GM19463 (cell line): ENCODE results near the gene TOX4.

Source experiments
- ATAC-seq: cut with Tn5 transposase; IDR thresholded peaks from one replicate; pipeline ENCODE4 v1.9.1; 2021; ENCODE audit warnings: mild to moderate bottlenecking, moderate library complexity; ENCODE audit not compliant: unreplicated experiment

TOX4 gene

DNA sequence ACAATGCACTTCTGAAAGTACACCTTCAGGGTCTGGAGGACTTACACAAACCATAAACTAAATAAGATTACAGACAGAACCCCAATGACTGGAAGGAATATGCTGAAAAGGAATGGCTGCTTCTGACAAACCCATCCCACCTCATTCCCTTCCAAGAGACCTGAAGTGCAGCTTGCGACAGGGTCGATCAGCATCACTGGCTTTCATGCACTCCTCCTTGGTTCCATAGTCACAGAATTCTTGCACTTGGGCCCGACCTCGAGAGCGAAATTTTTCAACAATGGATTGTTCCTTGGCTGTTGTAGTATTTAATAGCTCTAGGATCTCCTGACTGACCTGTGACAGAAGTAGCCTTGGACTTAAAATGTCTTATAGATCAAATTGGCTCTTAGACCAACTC is 24.6 kb downstream of the TOX4 start:
- ATAC-seq = no peak

DNA sequence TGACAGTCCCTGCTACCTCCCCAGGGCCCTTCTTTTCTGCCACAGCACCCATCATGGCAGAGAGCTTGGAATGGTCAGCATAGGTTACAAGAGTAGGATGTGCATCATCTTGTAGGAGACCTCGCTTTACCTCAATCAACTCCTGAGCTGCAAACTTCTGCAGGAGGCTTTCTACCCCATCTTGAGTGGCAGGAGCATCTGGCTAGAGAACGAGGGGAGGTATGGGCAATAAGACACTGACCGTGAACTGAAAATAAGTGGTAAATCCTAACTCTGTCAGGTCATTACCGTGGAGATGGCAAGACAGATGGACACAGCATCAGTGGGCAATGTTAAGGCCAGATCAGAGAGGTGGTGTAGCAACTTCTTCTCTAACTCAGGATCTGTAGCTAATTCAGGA is 26.4 kb downstream of the TOX4 start:
- ATAC-seq = no peak

- peak; percentile 93 for ATAC-seq
These were observed 28.1 kb downstream of the TOX4 start for GRCh38 chr14:21505012-21505553.

DNA sequence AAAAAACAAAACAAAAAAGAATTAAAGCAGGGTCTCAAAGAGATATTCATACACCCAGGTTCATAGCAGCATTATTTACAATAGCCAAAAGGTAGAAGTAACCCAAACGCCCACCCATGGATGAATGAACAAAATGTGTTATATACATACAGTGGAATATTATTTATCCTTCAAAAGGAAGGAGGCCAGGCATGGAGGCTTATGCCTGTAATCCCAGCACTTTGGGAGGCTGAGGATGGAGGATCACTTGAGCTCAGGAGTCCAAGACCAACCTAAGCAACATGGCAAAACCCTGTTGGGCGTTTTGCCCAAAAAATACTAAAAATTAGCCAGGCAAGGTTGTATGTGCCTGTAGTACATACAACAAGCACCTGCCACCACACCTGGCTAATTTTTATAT is 29.6 kb downstream of the TOX4 start:
- no peak for ATAC-seq

DNA sequence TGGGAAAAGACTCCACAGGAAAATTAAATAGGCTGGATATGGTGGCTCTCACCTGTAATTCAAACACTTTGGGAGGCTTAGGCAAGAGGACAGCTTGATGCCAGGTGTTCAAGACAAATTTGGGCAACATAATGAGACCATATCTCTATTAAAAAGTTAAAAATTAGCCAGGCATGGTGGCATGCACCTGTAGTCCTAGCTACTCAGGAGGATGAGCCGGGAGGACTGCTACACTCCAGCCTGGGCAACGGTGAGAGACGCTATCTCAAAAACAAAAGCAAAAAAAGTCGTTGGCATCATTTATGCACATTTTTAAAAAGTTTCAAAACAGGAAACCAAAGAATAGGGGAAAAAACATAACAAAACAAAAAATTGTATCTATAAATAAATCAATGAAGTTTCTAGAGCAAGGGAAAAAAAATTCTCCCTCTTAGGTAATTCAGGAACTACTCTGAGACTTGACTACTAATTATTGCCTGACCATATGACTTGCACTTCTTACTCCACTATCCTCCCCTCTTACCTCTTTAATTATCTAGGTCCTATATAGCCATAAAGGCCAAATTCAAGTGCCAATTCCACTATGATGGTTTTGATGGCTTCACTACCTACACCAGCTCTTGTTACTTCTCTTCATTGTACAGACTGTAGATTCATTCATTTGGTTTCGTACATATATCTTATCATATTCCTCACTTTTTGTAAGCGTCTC is 32.6 kb downstream of the TOX4 start:
- ATAC-seq = no peak

DNA sequence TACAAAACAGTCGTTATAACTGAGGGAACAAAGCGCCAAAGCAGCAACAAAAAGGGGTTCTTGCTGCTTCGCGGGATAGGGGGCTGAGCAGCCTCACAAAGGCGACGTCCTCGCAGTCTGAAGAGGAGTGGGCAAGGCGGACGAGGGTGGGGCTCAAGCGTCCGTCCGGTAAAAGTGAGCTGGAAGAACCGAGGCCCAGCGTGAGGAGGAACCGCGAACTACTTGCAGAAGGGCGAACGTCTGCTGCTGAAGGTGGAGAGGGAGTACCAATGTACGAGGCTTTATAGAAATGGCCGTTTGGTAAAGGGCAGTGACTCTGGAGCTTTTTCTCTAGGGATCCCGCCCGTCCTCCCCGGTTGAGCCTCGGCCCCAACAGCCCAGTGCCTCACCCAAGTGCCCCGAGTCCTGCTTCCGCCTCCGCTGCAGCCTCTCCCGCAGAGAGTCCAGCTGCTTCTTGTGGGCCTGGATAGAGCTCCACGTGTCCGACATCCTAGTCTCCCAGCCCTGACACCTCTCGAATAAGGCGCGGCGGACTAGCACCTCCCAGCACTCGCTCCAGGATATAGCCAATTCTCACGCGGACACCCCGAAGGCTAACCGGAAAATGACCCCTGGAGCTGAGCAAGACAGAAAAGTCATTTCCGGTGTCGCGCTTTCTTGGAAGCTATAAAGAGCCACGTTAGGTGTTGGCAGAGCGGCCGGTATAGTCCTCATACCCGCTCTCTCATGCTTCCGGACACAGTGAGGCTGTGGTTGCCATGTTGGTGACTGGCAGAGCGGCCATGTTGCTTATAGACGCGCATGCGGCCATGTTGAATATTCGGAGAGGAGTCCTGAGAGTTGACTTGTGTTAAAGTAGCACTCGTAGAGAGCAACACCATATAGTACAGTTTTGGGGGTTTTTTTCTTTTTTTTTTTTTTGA is 34.0 kb downstream of the TOX4 start, which contains the start of gene METTL3:
Gene METTL3 (minus strand): TSS at position 606 of the 923 bp plus-strand sequence. CDS start 117 bp downstream, at position 489.
- ATAC-seq = peak; percentile 97

GRCh38 chr14:21514341-21514740 is 37.3 kb downstream of the TOX4 start:
- no peak for ATAC-seq

DNA sequence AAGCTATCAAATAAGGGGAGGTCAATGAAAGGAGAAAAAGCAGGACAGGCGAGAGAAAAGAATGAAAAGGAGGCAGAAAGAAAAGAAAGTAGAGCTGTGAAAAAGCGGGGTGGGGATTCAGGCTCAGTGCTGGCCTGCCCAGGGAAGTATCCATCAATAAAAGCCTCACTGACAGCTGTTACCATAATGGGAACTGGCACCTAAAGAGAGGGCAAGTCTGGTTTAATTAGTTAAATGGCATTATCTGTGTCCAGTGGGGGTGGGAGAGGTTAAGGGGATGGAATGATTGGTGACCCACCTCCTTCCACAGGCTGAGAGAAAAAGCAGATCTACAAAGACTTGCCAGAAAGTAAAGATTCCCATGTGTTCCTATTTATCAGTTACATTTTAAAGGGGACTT is 41.7 kb downstream of the TOX4 start:
- no peak for ATAC-seq

- no peak for ATAC-seq
These were observed 43.8 kb downstream of the TOX4 start for GRCh38 chr14:21520767-21521166.

DNA sequence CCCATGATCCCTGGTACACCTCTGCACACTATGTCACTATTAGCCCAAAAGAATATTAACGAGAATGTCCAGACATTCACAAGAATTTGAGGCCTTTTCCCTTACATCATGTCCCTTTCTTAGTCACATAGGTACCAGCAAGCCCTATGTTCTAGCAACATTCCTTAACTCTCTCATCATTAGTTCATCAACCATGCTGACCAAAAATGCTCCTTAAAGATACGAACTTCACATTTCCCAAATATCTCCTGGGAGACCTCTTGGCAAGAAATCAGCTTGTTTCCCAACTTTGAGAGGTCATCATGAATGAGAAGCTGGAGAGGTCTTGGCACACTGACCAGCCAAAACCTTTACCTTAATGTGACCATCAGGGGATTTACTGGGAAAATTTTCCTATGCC is 44.5 kb downstream of the TOX4 start:
- no peak for ATAC-seq

DNA sequence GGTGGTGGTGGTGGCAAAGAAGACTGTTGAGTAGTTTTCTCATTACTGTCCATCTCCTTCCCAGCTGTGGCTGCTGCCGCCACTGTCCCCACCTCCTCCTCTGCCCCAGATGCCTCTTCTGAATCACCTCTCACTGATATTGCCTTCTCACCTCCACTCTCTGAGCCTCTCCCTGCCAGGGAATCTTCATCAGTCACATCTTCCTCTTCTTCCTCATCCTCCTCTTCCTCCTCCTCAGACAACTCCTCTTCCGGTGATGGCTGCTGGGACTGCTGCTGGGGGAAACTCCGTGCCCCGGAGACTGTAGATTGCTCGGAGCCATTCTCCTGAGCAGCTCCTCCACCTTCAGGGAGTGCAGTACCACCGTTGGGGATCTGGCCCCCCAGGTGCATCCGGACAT is 46.2 kb downstream of the TOX4 start:
- ATAC-seq = no peak

GRCh38 chr14:21524575-21525490 is 47.8 kb downstream of the TOX4 start:
- ATAC-seq = no peak

DNA sequence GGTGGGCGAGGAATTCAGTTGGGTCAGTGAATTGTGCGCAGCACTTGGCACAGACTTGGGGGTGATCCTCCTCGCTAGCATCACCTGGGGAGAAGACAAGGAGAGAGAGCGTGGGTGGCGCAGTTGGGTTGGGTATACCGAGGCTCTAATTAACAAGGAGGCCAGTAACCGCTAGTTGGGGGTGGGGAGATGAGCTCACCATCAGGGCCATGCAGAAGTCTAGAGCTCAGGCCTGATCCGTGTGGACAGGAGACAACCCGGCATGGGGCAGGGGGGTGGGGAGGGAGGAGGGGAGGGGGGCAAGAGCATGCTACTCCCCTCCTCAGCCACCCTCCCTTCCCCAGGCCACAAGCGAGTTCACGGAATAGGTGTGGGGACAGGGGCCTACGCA is 48.6 kb downstream of the TOX4 start:
- ATAC-seq = no peak

DNA sequence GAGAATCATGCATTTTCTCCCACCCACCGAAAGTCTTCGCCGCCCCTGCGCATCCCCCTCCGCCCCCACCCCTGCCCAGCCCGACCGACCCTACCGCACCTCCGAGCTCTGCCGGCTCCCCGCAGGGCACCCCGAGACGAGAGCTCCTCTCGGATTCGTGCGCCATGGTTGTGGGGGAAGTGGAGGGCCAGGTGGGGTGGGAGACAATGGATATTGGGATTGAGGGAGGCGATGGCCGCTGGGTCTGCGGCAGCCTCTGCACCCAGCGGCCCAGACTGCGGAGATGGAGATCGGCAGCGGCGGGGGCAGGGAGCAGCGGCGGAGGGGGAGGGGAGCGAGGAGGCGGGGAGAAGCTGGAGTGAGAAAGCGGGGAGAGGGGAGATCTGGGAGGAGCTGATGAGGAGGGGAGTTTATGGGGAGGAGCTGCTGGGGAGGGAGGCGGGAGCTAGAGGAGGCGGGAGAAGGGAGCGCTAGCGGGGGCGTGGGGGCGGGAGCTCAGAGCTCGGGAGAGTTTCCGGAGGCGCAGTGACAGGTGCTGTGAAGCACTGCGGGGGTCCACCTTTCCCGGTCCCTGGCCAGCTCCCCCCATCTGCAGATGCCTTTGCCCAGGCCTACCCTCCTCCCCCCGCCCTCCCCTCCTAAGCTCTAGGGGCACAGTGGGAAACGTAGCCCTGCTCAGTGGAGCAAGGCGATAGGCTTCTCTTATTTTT is 49.1 kb downstream of the TOX4 start, which contains the start of gene SALL2:
Gene SALL2 (minus strand): TSS at position 385 of the 710 bp plus-strand sequence. CDS start 219 bp downstream, at position 166.
- peak; percentile 79 for ATAC-seq

DNA sequence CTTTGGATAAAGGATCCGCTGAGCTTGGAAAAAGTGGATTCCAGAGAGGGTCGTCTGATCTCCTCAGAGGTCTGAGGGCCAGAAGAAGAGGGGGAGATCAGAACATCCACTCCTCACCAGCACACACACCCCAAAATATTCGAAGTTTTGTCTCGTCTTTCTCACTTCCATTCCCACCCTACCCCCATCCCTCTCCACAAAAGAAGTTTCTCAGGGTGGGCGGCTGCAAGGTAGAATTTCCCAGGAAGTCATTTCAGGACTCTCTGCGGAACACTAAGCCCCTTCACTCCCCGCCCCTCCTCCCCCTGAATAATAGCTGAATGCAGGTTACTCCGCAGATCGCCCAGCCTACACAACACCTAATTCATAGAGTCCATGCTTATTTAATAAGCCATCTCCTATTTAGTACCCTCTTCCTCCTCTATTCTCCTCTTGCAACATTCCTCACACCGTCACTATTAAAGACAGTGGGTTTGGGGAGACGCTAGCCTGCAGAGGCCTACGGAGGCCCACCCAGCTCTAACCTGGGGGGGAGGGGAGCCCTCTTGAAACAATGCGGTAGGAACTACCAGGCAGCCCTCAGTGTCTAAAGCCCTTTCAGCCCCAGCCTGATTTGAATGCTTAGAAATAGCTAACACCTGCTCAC is 49.8 kb downstream of the TOX4 start:
- ATAC-seq = no peak

DNA sequence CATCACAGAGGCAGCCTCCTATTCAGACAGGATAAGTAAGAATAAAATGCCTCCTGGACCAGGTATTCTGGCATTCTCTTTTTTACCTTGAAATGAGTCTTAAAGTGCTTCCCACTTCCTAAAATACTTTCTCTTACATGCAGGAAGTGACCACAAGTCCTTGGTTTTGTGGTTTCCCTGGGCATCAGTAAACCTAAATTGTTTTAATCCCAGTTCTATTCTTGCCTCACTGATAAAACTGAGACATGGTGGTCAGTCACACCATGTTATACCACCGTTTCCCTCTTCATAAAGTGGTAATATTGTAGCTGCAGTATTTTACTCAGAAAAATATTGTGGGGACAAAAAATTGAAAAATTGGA is 50.3 kb downstream of the TOX4 start:
- ATAC-seq = no peak

DNA sequence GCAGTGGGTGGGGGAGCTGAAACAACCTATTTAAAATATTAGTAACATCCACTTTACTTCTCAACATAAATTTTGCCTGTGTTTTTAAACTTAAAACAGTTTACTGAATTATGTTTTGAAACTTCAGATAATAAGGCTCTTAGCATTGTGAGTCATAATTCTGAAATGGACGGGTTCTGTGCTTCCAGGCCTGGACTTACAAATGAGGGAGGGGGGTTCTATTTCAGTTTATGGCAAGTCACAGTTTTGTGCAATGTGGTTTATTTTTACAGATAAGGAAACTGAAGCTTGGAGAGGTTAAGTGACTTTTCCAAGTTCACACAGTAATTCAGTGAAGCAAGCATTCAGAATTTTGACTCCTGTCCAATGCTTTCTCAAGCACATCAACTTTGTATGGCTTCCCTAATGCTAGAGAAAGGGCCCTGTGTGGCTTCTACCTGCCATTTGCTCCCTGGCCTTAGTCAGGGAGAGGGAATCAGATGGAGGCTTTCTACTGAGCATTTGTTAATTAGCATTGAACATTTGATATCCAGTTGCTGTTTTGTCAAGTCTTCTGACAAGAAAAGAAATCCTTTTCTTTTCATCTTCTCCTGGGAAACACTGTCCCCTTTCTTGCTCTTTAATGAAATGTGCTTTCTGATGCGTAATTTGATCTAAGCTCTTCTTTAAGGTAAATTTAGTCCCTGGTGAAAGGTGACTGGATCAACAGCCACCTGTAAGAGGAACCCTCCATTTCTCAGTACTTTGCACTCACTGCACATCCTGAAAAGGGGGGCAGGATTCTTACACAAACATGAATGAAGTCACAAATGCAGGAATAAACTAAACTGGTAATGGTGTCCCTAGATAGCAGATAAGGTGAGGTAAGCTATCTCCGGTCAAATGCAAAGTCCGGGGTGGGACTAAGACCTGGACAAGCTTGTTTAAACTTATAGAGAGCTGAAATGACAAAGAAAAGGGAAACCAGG is 51.7 kb downstream of the TOX4 start:
- no peak for ATAC-seq

DNA sequence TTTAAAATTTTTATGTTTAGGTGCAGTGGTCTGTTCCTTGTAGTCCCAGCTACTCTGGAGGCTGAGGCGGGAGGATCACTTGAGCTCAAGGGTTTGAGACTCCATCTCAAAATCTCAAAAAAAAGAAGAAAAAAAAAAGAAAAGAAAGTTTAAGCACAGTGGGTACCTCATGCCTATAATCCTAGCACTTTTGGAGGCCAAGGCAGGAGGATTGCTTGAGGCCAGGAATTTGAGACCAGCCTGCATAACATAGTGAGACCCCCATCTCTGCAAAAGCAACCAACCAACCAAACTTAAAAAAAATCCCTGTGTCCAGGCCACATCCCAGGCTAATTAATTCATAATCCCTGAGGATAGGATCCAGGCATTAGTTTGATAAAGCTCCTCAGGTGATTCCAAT is 52.5 kb downstream of the TOX4 start:
- ATAC-seq = no peak
